DND-41 (cell line): ENCODE data around the gene GBP3.

Experiments
- CTCF ChIP-seq: IDR thresholded peaks from 2 replicates; pipeline ENCODE4 v1.5.1; 2012; ENCODE audit warnings: borderline replicate concordance, low read length, moderate library complexity, mild to moderate bottlenecking; ENCODE audit not compliant: poor library complexity, severe bottlenecking; ENCODE audit errors: extremely low read depth
- EZH2 ChIP-seq: IDR thresholded peaks from 3 replicates; pipeline ENCODE4 v1.6.1; 2012; ENCODE audit warnings: borderline replicate concordance, low read depth, mild to moderate bottlenecking, moderate library complexity, low read length, inconsistent platforms; ENCODE audit not compliant: severe bottlenecking

DNA sequence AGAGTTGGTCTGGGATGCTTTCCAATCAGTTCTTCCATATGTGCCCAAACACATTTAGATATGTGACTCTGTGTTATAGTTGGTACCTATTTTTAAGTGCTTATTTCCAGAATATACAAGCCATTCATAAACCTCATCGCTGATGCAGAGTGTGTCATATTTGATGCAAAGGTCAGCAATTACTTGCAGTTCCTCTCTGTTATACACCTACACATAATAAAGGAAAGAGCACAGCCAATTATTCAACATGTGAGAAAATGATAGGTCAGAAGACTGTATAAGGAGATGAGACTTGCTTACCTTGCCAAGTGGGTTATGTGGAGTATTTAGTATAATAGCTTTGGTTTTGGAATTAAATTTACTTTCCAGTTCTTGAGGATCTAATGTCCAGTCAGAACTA is 61.6 kb downstream of the GBP3 start:
- TF ChIP-seq CTCF (no peak), EZH2 (no peak)
